GM19468 (cell line): ENCODE data around the gene PLLP.
"Not testable (repeated sequence)": the region's sequence is repeated elsewhere in the genome, so short reads cannot be mapped to it uniquely, and the experiment has no call there.

ENCODE experiments used
- ATAC-seq: cut with Tn5 transposase; IDR thresholded peaks from one replicate; pipeline ENCODE4 v1.9.1; 2021; ENCODE audit warnings: mild to moderate bottlenecking, moderate library complexity, moderate number of reproducible peaks; ENCODE audit not compliant: unreplicated experiment; ENCODE audit errors: extremely low read depth

PLLP gene

DNA sequence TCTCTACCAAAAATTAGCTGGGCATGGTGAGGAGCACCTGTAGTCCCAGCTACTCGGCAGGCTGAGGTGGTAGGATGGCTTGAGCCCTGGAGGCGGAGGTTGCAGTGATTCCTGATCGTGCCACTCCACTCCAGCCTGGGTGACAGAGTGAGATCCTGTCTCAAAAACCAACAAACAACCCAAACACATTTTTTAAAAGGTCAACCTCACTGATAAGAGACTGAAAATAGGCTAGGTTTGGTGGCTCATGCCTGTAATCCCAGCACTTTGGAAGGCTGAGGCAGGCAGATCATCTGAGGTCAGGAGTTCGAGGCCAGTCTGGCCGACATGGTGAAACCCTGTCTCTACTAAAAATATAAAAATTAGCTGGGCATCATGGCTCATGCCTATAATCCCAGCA is 8.5 kb downstream of the PLLP start:
- not testable (repeated sequence) for ATAC-seq

GRCh38 chr16:57273826-57274225 is 10.6 kb downstream of the PLLP start:
- ATAC-seq = no peak

DNA sequence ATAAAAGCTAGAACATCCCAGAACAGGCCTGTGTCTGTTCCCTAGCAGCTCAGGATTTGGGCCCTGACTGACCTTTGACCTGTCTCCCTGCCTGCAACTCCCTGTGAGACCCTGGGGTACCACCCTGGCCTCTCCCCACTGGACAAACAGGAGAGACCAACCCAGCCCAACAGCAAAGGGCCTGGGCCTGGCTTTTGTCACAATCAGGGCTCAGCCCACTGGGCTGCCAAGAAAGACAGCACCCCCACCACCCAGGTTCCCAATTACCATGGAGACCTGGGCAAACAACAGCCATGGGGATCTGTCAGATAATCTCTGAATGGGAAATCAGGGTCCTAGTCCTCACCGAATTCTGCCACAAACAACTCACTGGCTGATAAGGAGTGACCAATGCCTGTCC is 11.1 kb downstream of the PLLP start:
- ATAC-seq = no peak

- no peak for ATAC-seq
Measured at GRCh38 chr16:57271867-57272495, 12.5 kb downstream of the PLLP start.

- ATAC-seq = no peak
Measured at GRCh38 chr16:57271063-57271345, 13.5 kb downstream of the PLLP start.

DNA sequence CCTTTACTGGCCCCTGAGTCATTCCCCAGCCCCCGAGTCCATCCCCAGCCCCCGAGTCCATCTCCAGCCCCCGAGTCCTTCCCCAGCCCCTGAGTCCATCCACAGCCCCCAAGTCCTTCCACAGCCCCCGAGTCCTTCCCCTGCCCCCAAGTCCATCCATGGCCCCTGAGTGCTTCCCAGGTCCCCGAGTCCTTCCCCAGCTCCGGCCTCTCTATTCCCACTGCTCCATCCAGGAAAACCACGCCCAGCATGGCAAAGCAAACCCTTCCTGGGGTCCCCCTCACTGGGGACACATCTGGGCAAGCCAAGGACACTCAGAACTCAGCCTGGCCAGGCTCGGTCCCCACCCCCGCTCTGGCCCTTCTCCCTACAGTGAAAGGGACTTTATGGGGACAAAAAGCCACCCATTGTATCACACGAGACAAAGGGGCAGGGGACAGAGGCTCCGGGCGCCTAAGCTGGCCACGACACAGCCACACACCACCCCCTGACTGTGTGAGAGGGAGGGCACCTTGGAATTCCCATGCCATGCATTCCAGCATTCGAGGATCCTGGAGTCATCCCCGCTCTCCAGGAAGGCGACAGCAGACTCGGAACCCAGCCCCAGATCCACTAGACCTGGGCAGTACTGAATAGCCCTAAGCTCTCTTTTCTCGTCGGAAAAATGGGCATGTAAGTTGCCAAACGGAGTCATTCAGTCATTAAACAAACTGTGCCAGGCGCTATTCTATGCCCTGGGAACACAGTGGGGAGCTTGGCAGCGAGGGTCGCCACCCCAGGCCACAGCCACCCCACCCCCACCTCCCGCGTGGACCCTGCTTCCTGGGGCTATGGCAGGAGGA is 14.0 kb downstream of the PLLP start:
- ATAC-seq = no peak

DNA sequence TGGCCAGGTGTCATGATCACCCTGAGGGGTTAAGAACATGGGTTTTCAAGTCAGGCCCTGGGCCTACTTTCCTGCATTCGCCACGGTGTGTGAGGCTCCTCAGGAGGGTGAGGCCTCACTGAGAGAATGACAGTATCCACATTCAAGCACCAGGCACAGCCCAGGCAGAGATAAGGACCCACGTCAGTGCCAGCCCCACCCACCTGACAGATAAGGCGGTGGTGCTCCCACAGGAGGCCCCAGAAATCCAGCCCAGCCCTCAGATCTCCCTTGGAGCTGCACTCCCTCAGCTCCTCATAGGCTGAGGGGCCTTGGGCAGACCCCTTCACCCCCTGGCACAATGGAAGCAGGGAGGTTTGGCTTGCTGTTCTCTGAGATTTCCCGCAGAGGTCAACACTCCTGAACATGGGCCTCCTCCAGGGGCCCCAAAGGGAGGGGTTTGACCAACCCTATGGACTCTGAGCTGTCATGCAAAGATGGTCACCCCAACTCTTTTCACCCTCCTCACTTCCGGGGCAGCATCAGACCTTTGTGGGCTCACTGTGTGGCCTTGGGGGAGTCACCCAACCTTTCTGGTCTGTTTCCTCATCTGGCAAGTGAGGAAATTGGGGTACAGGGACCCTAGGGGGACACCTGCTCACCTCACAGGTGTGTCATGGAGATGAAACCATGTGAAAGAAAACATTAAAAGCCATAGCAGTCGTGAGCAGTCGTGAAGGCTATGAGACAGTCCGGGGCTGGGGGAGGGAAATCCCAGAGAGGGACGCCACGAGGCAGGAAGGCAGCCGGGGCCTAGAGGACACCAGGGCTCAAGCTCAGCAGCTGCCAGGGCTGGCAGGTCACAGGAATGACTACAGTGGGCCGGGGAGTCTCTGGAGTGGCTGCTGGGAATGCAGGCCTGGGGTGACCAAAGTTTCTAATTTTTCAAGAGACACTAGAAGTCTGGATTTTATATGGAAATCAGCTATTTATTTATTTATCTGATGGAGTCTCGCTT is 15.4 kb downstream of the PLLP start:
- ATAC-seq = no peak

GRCh38 chr16:57267343-57267742 is 17.1 kb downstream of the PLLP start:
- not testable (repeated sequence) for ATAC-seq

GRCh38 chr16:57266531-57267260 is 17.8 kb downstream of the PLLP start:
- no peak for ATAC-seq

DNA sequence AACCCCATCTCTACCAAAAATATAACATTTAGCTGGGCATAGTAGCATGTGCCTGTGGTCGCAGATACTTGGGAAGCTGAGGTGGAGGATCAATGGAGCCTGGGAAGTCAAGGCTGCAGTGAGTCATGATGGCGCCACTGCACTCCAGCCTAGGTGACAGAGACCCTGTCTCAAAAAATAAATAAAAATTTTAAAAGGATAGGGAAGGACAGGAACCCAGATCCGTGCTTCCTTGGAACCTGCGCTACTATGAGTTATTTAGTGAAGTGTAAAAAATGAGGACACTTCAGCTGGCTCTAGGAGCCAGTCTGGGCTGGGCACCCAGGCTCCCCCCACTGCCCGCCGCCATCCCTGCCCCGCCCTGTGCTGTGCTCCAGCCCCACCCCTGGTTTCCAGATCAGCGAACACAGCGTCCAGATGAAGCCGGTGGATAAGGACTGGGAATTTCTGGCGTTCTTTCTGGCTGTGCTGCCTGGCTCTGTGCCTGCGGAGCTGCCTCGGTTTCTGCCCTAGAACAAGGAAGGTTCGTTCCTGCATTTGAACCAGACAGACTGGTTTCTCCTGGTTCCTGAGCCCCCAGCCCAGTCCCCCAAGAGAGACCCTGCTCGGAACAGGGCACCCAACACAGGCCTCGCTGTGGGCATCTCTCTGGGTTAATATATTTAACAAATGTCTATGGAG is 18.5 kb downstream of the PLLP start:
- ATAC-seq = no peak

- no peak for ATAC-seq
Measured at GRCh38 chr16:57264950-57265371, 19.5 kb downstream of the PLLP start.

- ATAC-seq = no peak
Measured at GRCh38 chr16:57264381-57264780, 20.1 kb downstream of the PLLP start.

- ATAC-seq = no peak
Measured at GRCh38 chr16:57263541-57264351, 20.7 kb downstream of the PLLP start.

GRCh38 chr16:57262841-57263540 is 21.5 kb downstream of the PLLP start:
- no peak for ATAC-seq

GRCh38 chr16:57261806-57262205 is 22.7 kb downstream of the PLLP start:
- ATAC-seq = no peak

DNA sequence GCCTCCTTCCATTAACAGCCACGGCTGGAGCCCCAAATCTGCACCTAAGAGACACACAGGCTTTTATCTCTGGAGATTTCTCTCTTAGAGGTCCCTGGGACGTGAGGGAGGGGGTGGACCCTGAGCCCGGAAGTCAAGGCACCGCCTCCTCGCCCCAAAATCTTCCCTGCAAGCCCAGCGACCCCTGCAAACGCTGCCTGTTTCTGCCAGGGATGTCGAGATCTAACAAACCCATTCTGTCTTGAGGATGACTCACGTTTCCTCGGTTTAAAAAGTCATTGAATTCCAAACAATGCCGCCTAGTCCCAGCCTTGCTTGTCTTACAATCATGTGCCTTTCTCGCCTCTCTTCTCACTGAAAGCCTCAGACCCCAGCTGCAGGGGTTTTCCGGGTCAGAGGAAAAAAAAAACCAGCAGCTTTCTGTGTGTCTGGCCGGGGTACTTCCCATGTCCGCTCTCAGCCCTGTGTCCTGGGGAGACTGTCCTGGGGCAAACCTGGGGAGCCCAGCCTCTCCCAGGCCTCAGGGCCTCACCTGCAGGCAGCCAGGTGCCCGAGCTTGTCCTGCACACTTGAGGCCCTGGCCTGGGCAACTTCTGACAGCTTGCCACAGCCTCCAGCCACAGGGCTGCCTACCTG is 24.1 kb downstream of the PLLP start:
- no peak for ATAC-seq

DNA sequence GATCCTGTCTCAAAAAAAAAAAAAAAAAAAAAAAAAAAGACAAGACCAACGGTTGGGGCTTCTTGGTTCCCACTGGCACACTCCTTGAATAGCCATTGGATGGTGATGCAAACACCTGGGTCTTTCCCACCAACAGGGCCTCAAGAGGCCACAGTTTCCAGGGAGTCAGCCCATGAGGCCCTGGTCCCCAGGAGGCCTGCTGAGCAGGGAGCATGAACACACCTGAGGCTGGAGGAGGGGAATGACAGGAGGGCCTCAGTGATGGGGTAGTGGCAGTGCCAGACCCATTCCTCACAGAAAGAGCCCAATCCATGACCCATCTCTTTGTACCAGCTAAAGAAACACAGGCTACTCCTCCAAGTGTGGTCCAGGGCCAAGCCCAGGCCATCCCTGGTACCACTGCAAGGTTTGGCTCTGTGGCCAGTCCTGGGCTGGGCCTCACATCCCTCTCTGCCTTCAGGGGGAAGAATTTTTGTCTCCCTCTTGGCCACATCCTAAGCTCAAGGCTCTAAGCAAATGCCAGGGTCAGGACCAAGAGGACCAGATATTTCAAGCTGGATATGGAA is 25.5 kb downstream of the PLLP start:
- no peak for ATAC-seq
